Keratinocyte (primary cell): ENCODE measurements around the gene HHIP. TPM values are rescaled to one million over a fixed set of nuclear protein-coding genes. Genes with fewer than 3 reads are reported as not detected.

Experiments used
- DNase-seq: peaks from one replicate; pipeline ENCODE4 v3.0.0-alpha.2; 2011; ENCODE audit warnings: low read depth, missing footprints, low spot score
- FAIRE-seq: peaks from 2 replicates; lab custom pipeline; 2011; peaks lifted over from hg19 to GRCh38; lab: Jason Lieb, UNC
- H2AFZ ChIP-seq: 2 replicates; pipeline ENCODE4 v1.6.0; 2012; ENCODE audit warnings: low read length, control low read depth, inconsistent platforms; ENCODE audit not compliant: control insufficient read depth
- H3K27ac ChIP-seq: 2 replicates; pipeline ENCODE4 v1.5.1; 2011; ENCODE audit warnings: low read length; ENCODE audit not compliant: control insufficient read depth, insufficient read depth
- H3K27me3 ChIP-seq: 3 replicates; pipeline ENCODE4 v1.6.0; 2011; ENCODE audit warnings: low read length; ENCODE audit not compliant: control insufficient read depth, insufficient read depth; ENCODE audit errors: extremely low read depth
- H3K36me3 ChIP-seq, 2 experiments: 2 replicates in 1 of 2; 3 replicates in 1 of 2; pipeline ENCODE4 v1.5.1; 2011; ENCODE audit warnings: low read length in 2 of 2, mild to moderate bottlenecking in 1 of 2; ENCODE audit not compliant: control insufficient read depth in 2 of 2, insufficient read depth in 2 of 2; ENCODE audit errors: extremely low read depth in 1 of 2
- H3K4me1 ChIP-seq: 3 replicates; pipeline ENCODE4 v1.5.1; 2011; ENCODE audit warnings: low read length; ENCODE audit not compliant: control insufficient read depth, insufficient read depth; ENCODE audit errors: extremely low read depth
- H3K4me2 ChIP-seq: 3 replicates; pipeline ENCODE4 v1.6.0; 2011; ENCODE audit warnings: low read depth, low read length; ENCODE audit not compliant: control insufficient read depth, insufficient read depth; ENCODE audit errors: extremely low read depth
- H3K4me3 ChIP-seq, 3 experiments: fragments of 200-600 bp in 1 of 3; sonication (generic) in 1 of 3; 2 replicates in 2 of 3; 3 replicates in 1 of 3; pipeline ENCODE4 v1.5.1; 2011 to 2016; ENCODE audit warnings: low read length in 3 of 3, mild to moderate bottlenecking in 3 of 3, control low read depth in 2 of 3, inconsistent platforms in 1 of 3, low read depth in 1 of 3, mixed read lengths in 1 of 3, mixed run types in 1 of 3, moderate library complexity in 1 of 3; ENCODE audit not compliant: control insufficient read depth in 2 of 3, insufficient read depth in 2 of 3; ENCODE audit errors: extremely low read depth in 1 of 3
- H3K79me2 ChIP-seq: 2 replicates; pipeline ENCODE4 v1.6.0; 2012; ENCODE audit warnings: low read length; ENCODE audit not compliant: control insufficient read depth, insufficient read depth
- H3K9ac ChIP-seq: 3 replicates; pipeline ENCODE4 v1.6.0; 2011; ENCODE audit warnings: low read length; ENCODE audit not compliant: control insufficient read depth, insufficient read depth; ENCODE audit errors: extremely low read depth
- H3K9me1 ChIP-seq: 3 replicates; pipeline ENCODE4 v1.6.0; 2011; ENCODE audit warnings: low read length; ENCODE audit not compliant: control insufficient read depth, insufficient read depth; ENCODE audit errors: extremely low read depth
- H3K9me3 ChIP-seq: 2 replicates; pipeline ENCODE4 v1.5.1; 2012; ENCODE audit warnings: low read depth, low read length; ENCODE audit not compliant: control insufficient read depth
- H4K20me1 ChIP-seq: 3 replicates; pipeline ENCODE4 v1.6.0; 2011; ENCODE audit warnings: low read length; ENCODE audit not compliant: control insufficient read depth, insufficient read depth; ENCODE audit errors: extremely low read depth
- EZH2 ChIP-seq: IDR thresholded peaks from one replicate; pipeline ENCODE4 v1.6.1; 2012; ENCODE audit warnings: inconsistent platforms, mild to moderate bottlenecking, low read length, moderate library complexity
- dilution Hi-C: fragments of 300-500 bp; cut with MboI; formaldehyde crosslinking; loops from one replicate; pipeline ENCODE4 v1.7.0; 2020; ENCODE audit warnings: low sequenced_read_pairs; ENCODE audit not compliant: extremely low pct_ligation_motif_present
- polyA plus RNA-seq, 5 experiments: library from polyadenylated mRNA; depleted of rRNA in 3 of 5; stranded (reverse) in 3 of 5; stranded (forward) in 1 of 5; unstranded in 1 of 5; fragments of >200 nt; gene quantifications; 1 replicate in 1 of 5; 2 replicates in 3 of 5; 3 replicates in 1 of 5; pipeline versions ENCODE4 v1.2.1 to v1.2.3, GENCODE V29; 2011 to 2012; ENCODE audit warnings: missing spikeins in 2 of 5, low read depth in 1 of 5, low replicate concordance in 1 of 5
- TF ChIP-seq, protein P1 (sequence below), 3 experiments: IDR thresholded peaks in 1 of 3; conservative IDR thresholded peaks in 1 of 3; optimal IDR thresholded peaks in 1 of 3; 2 replicates in 2 of 3; 3 replicates in 1 of 3; pipeline versions ENCODE3 to v1.5.1; 2011; ENCODE audit warnings: low read length in 3 of 3, mild to moderate bottlenecking in 3 of 3, moderate library complexity in 2 of 3, control low read depth in 1 of 3, inconsistent platforms in 1 of 3; ENCODE audit not compliant: insufficient read depth in 2 of 3; ENCODE audit errors: extremely low read depth in 1 of 3

Gene HHIP
- polyA plus RNA-seq, 1 donor (not counting 4 experiments of a cell fraction or from before 2014, with no cell fraction given), result 0.20 TPM

DNA sequence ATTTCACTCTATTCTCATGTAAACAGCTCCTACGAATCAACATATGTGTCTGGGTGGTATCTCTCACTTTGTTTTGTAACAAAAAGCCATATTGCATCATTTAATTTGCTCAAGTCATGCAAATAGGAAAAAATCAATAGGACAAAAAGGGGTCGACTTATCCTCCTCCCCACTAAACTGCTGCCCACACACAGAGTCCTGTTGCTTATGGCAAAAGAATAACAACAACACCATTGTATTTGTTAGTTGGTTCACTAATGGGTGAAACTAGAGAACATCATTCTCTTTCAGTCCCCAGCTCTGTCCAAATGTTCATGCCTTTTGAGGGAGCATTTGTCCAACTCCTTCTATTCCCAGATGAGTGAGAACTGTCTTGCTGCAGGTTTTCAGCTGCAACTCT is 2.1 kb downstream of the HHIP start:
- FAIRE-seq, result no peak
- DNase-seq, result no peak
- Histone ChIP-seq H3K36me3 (no peaks in the 10 kb centered on the region), H3K27me3 (peaks cover 36% of the 10 kb centered on the region), H3K9me3 (no peaks in the 10 kb centered on the region), H3K9ac (no peak overlapping the region), H3K4me2 (no peak overlapping the region), H3K9me1 (no peaks in the 10 kb centered on the region), H3K4me1 (peaks cover 12% of the 10 kb centered on the region), H3K4me3 (no peak overlapping the region), H2AFZ (no peak overlapping the region), H3K27ac (no peak overlapping the region), H4K20me1 (no peaks in the 10 kb centered on the region), H3K79me2 (no peaks in the 10 kb centered on the region)
- no peak for TF ChIP-seq EZH2
- TF ChIP-seq, protein P1, sequence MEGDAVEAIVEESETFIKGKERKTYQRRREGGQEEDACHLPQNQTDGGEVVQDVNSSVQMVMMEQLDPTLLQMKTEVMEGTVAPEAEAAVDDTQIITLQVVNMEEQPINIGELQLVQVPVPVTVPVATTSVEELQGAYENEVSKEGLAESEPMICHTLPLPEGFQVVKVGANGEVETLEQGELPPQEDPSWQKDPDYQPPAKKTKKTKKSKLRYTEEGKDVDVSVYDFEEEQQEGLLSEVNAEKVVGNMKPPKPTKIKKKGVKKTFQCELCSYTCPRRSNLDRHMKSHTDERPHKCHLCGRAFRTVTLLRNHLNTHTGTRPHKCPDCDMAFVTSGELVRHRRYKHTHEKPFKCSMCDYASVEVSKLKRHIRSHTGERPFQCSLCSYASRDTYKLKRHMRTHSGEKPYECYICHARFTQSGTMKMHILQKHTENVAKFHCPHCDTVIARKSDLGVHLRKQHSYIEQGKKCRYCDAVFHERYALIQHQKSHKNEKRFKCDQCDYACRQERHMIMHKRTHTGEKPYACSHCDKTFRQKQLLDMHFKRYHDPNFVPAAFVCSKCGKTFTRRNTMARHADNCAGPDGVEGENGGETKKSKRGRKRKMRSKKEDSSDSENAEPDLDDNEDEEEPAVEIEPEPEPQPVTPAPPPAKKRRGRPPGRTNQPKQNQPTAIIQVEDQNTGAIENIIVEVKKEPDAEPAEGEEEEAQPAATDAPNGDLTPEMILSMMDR (optimal IDR thresholded peaks at IDR 0.05 in 1 of 3, IDR thresholded peaks at IDR 0.05 in 1 of 3, conservative IDR thresholded peaks at IDR 0.05 in 1 of 3; ENCODE audit: extremely low read depth in 1 of 3, insufficient read depth in 2 of 3, low read length in 3 of 3), result no peak
- dilution Hi-C loops, result no loop called here

DNA sequence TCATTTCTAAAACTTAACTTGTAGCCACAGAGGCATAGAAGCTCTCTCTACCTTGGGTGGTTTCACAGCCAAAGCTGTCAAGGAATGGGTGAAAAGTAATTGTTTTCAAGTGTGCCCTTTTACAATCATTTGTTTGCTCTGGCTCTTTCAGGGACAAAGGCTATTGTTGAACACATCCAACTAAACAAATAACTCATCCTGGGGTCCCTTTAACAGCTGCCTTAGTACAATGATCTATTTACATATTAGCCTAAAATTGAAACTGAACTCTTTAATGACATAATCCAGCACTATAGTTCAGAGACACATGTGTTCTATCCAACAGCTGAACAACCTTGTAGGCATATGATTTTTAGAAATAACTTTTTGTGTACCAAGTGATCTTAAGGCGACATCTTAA is 3.7 kb downstream of the HHIP start:
- Histone ChIP-seq H2AFZ (no peak overlapping the region), H3K79me2 (no peaks in the 10 kb centered on the region), H3K9me1 (no peaks in the 10 kb centered on the region), H3K27ac (no peak overlapping the region), H3K4me3 (no peak overlapping the region), H3K4me2 (no peak overlapping the region), H3K4me1 (peaks cover 12% of the 10 kb centered on the region), H4K20me1 (no peaks in the 10 kb centered on the region), H3K36me3 (no peaks in the 10 kb centered on the region), H3K9me3 (no peaks in the 10 kb centered on the region), H3K9ac (no peak overlapping the region), H3K27me3 (peaks cover 36% of the 10 kb centered on the region)
- TF ChIP-seq, protein P1 (optimal IDR thresholded peaks at IDR 0.05 in 1 of 3, IDR thresholded peaks at IDR 0.05 in 1 of 3, conservative IDR thresholded peaks at IDR 0.05 in 1 of 3; ENCODE audit: extremely low read depth in 1 of 3, insufficient read depth in 2 of 3, low read length in 3 of 3), result no peak
- TF ChIP-seq EZH2, result no peak
- no peak for FAIRE-seq
- dilution Hi-C loops, result no loop called here
- DNase-seq, result no peak
